Measurements from ENCODE around the gene IL17RE.

Gene IL17RE

DNA sequence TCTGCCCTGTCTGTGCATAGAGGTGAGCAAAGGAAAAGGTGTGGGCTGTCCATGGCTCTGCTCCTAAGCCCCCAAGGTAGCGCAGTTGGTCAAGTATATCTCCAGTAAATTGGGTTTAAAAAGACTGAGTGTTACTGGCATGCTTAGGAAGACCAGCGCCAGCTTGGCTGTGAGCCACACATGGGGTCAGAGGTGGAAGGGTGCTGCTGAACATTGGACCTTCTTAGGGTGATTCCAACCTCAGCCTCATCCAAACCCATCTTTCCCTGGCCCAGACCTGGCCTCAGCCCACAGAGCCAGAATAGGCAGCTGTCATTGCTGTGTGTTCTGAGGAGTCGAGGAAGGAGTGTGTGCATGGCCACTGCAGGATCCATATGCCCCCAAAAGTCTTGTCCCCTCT, 5.6 kb downstream of the IL17RE start:
- DNase-seq: no peak

DNA sequence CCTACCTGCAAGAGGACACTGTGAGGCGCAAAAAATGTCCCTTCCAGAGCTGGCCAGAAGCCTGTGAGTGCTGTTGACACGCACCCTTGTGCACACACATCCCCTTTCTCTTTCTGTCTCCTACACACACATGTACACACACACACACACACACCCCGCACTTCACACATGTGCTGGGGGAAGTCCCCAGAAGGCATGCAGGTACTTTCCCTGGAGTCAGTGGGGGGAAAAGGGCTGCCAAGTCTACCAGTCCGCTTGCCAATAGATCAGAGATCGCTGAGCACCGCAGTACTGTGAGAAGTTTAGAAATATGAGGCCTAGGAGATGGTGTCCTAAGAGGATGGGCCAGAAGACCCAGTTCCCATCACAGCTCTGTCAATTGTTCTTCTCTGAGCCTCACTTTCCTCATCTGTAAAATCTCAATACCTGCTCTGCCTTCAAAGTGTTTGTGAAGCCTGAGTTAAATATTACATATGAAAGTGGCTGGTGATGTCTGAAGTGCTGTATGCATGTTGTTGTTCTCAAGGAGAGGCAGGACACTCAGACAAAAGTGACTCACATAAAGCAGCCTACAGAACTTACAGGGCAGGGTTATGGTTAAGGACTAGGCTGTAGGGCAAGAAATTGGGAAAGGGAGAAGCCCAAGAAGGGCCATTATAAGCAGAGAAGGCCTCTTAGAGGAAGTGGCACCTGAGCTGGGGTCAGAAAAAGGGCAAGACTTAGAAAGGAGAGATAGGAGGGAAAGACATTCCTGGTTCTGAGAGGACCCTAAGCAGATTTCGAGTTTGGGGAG, 6.8 kb downstream of the IL17RE start:
- peak; percentile 40 for DNase-seq

DNA sequence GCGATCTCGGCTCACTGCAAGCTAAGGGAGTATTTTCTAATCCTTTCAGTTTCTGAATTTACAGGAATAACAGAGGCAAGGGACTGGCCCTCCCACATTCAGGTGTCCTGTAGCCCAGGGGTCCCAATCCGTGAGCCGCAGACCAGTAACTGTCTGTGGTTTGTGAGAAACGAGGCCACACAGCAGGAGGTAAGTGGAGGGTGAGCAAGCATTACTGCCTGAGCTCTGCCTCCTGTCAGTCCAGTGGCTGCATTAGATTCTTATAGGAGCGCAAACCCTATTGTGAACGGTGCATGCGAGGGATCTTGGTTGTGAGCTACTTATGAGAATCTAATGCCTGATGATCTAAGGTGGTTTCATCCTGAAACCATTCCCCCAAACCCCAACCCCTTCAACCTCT, 9.2 kb downstream of the IL17RE start:
- DNase-seq: no peak

DNA sequence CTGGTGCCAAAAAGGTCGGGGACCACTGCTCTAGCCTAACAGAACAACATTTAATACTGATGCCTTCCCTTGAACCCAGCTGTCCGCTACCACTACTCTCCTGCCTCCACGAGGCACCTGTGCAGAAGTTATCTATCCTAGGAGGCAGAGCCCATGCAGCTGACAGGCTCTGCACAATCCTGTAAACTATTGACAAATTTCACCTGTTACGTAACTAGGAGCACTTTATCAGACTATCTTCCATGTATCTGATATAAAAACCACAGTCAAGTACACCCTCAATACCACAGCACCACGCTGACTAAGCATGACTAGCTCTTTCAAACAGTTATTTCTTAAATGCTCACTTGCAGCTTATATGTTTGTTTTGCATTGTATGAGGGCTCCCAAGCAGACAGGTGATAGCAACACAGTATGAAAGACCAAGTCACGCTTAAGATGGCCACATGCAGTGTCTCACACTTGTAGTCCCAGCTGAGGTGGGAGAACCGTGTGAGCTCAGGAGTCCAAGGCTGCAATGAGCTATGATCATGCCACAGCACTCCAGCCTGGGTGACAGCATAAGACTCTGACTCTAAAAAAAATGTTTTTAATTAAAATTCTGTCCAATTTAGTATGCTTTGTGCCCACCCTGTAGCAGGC, 9.8 kb downstream of the IL17RE start:
- peak; percentile 28 for DNase-seq

DNA sequence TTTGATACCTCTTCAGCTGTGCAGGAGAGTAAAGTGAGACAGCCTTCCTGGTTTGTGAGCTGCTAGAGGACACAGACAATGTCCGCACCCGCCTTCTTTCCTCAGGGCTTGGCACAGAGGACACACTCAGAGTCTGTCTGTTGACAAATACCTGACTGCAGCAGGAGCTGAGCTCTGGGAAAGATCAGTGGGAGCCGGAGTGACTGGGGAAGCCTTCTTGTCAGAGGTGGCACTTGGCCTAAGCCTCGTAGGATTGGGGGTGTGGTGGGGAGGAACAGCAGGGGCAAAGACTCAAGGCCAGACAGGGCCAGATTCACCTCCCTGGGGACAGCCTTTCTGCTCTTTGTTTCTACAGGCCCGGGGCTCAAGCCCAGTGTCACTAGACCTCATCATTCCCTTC, 11.0 kb downstream of the IL17RE start:
- DNase-seq: no peak

DNA sequence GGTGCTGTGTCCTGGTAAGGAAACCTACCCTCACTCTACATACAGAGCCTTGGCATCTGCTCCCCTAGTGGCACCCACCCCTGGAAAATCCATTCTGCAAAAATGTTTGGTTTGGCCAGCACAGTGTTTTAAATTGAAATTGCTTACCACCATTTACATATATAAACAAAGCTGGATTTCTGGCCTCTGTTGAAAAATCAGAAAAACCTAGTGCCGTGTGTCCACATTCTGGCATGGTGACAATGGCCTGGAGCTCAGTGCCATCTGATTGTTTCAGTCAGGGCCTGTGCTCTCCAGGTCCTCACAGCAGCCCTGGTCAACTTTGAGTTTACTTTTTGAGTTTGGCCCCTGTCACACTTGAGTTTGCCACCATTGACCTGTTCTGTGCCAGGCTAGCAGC, 11.4 kb downstream of the IL17RE start:
- DNase-seq: no peak

DNA sequence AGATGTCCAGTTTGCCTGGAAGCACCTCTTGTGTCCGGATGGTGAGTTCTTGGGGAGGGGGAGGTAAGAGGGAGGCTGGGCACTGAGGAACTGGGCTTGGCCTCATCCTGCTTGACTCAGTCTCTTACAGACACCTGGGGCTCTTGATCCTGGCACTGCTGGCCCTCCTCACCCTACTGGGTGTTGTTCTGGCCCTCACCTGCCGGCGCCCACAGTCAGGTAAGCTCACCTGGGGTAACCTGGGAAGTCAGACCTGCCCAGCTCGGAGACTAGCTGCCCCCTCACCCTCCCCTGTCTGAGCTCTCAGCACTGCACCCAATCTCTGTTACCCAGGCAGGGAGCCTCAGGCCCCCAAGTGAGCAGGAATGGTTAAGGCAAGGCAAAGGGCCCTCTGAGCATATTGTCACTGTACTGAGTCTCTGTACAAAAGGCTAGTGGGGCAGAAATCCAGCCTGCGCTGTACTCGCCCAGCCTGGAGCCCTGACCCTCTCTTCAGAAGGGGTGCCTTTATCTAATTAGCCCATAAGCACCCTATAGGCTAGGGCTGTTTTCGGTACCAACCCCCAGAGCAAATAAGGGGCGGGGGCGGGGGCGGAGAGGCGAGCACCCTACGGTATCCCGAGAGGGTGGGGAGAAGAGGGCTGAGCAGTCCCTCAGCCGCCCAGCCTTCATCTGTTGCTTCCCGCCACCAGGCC, 12.1 kb downstream of the IL17RE start:
- no peak for DNase-seq

DNA sequence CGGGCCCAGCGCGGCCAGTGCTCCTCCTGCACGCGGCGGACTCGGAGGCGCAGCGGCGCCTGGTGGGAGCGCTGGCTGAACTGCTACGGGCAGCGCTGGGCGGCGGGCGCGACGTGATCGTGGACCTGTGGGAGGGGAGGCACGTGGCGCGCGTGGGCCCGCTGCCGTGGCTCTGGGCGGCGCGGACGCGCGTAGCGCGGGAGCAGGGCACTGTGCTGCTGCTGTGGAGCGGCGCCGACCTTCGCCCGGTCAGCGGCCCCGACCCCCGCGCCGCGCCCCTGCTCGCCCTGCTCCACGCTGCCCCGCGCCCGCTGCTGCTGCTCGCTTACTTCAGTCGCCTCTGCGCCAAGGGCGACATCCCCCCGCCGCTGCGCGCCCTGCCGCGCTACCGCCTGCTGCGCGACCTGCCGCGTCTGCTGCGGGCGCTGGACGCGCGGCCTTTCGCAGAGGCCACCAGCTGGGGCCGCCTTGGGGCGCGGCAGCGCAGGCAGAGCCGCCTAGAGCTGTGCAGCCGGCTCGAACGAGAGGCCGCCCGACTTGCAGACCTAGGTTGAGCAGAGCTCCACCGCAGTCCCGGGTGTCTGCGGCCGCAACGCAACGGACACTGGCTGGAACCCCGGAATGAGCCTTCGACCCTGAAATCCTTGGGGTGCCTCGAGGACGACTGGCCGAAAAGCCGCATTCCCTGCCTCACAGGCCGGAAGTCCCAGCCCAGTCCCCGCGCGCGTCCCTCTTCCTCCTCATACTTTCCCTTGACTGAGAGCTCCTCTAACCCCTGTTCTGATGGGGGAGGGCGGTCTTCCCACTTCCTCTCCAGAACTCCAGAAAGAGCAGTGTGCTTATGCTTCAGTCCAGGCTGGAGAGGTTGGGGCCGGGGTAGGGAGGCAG, 12.8 kb downstream of the IL17RE start:
- DNase-seq: no peak

DNA sequence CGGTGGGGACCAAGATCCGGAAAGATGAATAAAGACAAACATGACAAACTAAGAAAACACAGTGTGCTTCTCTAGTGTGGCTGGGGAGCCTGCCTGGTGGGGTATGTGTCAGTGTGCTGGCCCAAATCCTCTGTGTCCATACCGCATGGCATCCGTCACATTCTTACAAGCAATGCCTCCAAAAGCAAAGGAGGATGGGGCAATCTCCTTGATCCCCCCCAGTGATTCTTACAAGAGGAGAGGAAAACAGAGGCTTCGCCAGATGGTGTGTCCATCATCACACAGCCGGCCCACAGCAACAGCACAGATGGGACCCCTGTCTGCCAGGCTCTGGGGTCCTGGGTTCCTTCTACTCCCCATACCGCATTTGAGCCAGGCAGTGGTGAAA, 13.7 kb downstream of the IL17RE start:
- no peak for DNase-seq

DNA sequence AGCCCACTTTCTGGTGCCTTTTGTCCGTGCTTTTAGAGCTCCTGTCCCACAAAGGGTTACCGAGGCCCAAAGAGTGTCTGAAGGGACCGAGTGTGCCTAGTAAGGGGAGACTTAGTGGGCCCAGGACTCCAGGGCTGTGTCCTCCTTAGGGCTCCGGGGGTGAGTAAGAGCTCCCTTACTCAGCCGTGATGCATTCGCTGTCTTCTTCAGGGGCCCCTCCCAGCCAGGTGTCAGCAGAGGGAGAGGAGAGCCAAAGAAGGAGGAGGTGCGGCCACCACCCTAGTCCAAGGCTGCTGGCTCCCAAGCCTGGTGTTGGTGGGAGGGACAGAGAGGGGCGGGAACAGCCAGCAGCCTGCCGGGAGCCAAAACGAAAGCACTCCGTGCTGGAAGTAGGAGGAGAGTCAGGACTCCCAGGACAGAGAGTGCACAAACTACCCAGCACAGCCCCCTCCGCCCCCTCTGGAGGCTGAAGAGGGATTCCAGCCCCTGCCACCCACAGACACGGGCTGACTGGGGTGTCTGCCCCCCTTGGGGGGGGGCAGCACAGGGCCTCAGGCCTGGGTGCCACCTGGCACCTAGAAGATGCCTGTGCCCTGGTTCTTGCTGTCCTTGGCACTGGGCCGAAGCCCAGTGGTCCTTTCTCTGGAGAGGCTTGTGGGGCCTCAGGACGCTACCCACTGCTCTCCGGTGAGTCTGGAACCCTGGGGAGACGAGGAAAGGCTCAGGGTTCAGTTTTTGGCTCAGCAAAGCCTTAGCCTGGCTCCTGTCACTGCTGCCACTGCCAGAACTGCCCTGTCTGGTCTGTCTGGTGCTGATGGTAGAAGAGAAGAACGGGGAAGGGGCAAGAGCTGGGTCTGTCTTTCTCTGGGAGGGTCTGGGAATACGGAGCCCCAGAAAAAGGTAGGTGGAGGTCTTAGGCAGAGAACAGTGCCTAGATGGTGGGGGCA, 14.4 kb downstream of the IL17RE start, which contains the start of gene IL17RC:
Gene IL17RC (plus strand): TSS at position 365 of the 947 bp plus-strand sequence. CDS start 218 bp downstream, at position 583.
- peak; percentile 13 for DNase-seq

DNA sequence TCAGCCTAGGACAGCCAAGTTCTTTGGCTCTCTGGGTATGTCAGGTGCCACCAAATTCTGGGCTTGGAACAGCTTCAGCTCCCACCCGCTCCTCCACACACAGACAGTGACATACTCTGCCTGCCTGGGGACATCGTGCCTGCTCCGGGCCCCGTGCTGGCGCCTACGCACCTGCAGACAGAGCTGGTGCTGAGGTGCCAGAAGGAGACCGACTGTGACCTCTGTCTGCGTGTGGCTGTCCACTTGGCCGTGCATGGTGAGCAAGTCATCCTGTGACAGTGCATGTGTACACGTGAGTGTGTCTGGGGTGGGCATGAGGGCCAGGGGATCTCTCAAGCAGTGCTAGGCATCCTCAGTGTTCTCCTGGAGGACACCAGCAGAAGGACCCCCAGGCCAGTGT, 15.2 kb downstream of the IL17RE start:
- no peak for DNase-seq

DNA sequence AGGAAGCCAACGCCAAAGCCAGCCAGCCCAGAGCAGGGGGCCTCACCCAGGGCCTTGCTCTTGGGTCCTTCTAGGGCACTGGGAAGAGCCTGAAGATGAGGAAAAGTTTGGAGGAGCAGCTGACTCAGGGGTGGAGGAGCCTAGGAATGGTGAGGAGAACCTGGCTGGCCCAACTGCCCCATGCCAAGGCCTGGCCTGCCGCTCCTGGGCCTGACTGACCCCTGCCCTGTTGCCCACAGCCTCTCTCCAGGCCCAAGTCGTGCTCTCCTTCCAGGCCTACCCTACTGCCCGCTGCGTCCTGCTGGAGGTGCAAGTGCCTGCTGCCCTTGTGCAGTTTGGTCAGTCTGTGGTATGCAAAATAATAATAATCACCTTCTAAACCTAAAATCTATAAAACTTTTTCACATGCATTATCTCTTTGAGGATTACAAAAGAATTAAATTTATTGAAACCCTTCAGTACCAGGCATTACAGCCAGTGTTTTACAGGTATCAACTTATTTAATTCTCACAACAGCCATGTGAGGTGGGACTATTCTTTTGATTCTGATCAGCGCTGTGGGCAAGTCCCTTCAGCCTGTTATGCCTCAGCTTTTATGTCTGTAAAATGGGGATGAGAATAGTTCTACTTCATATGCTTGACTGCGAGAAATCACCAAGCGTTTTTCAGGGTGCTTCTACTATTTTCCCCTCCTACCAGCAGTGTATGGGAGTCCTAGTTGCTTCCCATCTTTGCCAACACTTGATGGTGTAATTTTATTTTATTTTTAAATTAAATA, 15.8 kb downstream of the IL17RE start:
- DNase-seq: no peak

DNA sequence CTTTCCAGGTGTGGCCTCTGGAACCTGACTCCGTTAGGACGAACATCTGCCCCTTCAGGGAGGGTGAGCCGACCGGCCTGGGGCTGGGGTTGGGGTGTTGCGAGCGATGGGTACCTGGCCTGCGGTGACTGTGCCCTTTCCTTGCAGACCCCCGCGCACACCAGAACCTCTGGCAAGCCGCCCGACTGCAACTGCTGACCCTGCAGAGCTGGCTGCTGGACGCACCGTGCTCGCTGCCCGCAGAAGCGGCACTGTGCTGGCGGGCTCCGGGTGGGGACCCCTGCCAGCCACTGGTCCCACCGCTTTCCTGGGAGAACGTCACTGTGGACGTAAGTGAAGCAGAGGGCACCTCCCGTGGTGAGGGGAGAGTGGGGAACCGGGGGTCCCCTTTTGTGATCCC, 25.5 kb downstream of the IL17RE start:
- DNase-seq: no peak

DNA sequence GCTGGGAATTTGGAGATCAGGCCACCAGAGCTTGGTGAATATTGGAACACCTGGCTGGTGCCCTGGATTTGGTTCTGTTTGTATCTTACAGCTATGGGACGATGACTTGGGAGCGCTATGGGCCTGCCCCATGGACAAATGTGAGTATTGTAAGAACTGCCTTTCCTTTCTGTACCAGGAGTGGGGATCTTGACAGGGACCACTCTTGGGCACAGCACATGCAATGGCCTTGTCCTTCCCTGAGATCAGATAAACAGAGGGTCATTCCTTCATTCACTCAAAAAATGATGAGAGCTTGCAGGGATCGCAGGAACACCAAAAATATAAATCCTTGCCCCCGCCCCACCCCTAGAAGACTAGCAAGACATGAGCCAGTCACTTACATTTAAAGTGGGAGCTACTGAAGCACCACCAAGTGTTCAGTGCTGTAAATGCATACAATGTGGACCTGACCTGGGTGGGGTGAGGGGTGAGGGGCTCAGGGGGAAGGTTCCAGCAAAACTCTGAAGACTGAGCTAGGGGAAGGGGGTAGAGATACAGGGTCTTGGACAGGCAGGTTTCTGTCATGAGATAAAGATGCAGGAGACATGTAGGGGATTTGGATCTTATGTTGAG, 28.3 kb downstream of the IL17RE start:
- no peak for DNase-seq

DNA sequence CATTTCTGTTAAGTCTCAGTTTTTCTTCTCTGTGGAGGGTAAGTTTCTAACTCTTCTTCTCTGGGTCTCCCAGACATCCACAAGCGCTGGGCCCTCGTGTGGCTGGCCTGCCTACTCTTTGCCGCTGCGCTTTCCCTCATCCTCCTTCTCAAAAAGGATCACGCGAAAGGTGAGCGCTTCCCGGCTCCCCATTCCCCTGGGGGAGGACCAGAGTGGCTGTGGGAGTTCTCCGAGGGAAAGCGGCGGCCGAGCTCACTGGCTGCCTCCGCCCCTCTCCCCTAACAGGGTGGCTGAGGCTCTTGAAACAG, 29.8 kb downstream of the IL17RE start:
- no peak for DNase-seq

DNA sequence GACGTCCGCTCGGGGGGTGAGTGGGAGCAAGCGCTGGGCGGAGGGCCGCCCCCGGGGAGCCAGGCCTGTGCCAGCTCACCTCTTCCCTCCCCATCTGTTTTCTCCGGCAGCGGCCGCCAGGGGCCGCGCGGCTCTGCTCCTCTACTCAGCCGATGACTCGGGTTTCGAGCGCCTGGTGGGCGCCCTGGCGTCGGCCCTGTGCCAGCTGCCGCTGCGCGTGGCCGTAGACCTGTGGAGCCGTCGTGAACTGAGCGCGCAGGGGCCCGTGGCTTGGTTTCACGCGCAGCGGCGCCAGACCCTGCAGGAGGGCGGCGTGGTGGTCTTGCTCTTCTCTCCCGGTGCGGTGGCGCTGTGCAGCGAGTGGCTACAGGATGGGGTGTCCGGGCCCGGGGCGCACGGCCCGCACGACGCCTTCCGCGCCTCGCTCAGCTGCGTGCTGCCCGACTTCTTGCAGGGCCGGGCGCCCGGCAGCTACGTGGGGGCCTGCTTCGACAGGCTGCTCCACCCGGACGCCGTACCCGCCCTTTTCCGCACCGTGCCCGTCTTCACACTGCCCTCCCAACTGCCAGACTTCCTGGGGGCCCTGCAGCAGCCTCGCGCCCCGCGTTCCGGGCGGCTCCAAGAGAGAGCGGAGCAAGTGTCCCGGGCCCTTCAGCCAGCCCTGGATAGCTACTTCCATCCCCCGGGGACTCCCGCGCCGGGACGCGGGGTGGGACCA, 30.4 kb downstream of the IL17RE start:
- peak; percentile 91 for DNase-seq

DNA sequence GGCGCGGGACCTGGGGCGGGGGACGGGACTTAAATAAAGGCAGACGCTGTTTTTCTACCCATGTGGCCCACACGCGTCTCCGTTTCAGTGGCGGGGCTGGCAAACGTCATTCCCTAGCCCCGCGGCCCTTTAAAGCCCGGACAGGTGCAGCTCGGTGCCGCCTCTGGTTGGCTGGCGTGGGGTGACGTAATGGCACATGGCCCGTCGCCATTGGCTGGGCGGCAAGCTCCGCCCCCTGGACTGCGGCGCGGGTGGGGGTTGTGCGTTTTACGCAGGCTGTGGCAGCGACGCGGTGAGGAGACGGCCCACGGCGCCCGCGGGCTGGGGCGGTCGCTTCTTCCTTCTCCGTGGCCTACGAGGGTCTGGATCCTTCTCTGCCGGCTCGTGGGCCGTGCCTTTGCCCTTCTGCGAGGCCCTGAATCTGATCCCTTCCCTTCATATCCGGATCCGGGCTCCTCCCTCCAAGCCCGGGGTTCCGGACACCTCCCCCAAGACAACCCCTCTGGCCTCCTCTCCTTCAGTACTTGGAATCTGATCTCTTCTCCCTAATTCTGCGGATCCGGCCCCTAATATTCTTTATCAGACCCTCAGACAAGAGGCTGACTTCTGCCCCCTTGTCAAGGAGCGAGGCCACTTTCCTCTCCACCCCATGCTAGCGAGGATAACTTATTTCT, 31.1 kb downstream of the IL17RE start, which contains the start of gene CRELD1:
Gene CRELD1 (plus strand): TSS at position 274 of the 674 bp plus-strand sequence. CDS start 605 bp downstream, outside the sequence.
- peak; percentile 96 for DNase-seq

DNA sequence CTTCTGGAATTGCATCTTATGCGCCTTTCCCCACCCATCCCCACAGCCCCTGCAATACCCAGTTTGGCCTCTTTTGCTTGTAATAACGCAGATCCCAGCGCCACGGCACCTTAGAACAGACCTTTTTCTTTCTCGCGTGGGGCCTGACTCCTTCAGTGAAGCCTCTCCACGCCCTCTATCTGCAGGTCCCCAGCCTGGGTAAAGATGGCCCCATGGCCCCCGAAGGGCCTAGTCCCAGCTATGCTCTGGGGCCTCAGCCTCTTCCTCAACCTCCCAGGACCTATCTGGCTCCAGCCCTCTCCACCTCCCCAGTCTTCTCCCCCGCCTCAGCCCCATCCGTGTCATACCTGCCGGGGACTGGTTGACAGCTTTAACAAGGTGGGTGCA, 31.6 kb downstream of the IL17RE start:
- DNase-seq: peak; percentile 39

DNA sequence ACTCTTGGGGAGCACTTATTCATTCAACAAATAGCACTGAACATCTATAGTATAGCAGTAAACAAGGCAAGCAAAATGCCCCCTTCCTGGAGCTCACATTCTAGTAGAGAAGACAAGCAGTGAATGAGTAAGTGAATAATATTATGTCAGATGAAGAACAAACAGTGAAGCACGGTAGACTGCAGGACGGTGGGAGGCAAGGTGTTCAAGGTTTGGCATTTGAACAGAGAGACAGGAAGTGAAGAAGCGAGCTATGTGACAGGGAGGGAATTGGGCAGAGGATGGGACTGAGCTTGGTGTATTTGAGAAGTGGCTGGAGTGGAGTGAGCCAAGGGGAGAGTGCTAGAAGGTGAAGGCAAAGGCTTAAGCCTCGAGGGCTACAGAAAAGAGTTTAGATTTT, 32.3 kb downstream of the IL17RE start:
- no peak for DNase-seq

Data from stimulated activated naive CD4-positive, alpha-beta T cell treated with Interleukin-2 at 50 U/mL for 16 hours (primary cell).